GM18873 (cell line): ENCODE measurements around the gene DHRSX.
"Not testable (repeated sequence)": the region's sequence is repeated elsewhere in the genome, so short reads cannot be mapped to it uniquely, and the experiment has no call there.

Experiments used
- ATAC-seq: cut with Tn5 transposase; IDR thresholded peaks from one replicate; pipeline ENCODE4 v1.9.1; 2021; ENCODE audit warnings: mild to moderate bottlenecking, moderate library complexity, moderate number of reproducible peaks; ENCODE audit not compliant: unreplicated experiment, low FRiP score

Gene DHRSX

GRCh38 chrX:2434270-2435163 is 66.3 kb downstream of the DHRSX start:
- no peak for ATAC-seq

- no peak for ATAC-seq
Observed at GRCh38 chrX:2432298-2432863, 68.4 kb downstream of the DHRSX start.

- ATAC-seq = no peak
Observed at GRCh38 chrX:2430265-2430825, 70.4 kb downstream of the DHRSX start.

DNA sequence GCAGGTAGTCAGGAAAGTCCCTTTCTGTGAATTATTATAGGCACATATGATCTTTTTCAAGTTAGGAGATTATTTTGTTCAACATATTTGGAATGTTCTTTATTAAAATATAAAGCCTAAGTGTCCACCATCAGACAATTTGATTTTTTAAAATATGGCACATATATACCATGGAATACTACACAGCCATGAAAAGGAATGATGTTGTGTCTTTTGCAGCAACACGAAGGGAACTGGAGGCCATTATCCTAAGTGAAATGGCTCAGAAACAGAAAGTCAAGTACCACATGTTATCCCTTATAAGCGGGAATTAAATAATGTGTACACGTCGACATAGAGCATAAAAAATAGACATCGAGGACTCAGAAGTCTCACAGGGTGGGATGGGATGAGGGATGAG is 73.0 kb downstream of the DHRSX start:
- no peak for ATAC-seq

DNA sequence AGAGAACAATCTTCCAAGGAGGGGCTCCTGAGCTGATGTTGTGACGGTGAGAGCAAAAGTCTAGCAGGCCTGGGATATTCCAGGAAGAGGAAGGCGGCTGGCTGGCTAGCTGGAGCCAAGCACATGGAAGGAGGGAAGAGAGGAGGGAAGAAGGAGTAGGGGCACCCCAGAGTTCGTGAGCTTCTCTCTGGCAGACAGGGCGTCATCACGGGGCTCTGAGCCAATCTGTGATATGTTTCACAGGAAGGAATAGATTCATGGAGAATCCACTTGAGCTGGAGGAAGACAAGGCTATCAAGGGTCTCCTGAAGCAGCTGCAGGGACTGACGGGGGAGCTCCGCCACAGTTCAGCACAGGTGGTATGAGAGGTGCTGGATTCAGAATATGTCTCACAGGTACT is 73.6 kb downstream of the DHRSX start:
- ATAC-seq = no peak

DNA sequence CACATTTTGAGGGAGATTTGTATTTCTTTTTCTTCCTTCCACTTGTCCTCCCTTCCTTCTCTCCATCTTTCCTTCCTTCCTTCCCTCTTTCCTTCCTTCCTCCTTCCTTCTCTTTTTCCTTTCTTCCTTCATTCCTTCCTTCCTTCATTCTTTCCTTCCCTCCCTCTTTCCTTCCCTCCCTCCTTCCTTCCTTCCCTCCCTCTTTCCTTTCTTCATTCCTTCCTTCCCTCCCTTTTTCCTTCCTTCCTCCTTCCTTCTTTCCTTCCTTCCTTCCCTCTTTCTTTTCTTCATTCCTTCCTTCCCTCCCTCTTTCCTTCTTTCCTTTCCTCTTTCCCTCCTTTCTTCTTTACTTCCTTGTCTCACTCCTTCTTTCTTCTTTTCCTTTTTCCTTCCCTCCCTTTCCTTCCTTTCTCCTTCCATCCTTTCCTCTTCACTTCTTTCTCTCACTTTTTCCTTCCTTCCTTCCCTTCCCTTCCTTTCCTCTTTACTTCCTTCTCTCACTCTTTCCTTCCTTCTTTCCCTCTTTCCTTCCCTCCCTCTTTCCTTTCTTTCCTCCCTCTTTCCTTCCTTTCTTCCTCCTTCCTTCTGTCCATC is 74.4 kb downstream of the DHRSX start:
- no peak for ATAC-seq

- no peak for ATAC-seq
Observed at GRCh38 chrX:2425286-2426071, 75.3 kb downstream of the DHRSX start.

DNA sequence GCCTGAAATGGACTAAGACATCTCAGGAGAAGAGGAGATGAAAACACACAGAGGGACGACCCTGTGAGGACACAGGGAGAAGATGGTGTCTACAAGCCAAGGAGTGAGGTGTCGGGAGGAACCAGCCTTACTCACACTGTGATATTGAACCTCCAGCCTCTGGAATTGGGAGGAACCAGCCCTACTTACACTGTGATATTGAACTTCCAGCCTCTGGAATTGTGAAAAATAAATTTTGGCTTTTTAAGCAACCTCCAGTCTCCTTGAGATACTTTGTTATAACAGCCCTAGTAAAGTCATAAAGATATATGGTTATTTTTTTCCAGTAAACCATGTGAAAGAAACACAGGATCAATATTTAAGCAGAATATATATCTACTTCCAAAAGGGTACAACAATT is 76.5 kb downstream of the DHRSX start:
- no peak for ATAC-seq

GRCh38 chrX:2423899-2424298 is 76.9 kb downstream of the DHRSX start:
- no peak for ATAC-seq

GRCh38 chrX:2423282-2423681 is 77.5 kb downstream of the DHRSX start:
- no peak for ATAC-seq

DNA sequence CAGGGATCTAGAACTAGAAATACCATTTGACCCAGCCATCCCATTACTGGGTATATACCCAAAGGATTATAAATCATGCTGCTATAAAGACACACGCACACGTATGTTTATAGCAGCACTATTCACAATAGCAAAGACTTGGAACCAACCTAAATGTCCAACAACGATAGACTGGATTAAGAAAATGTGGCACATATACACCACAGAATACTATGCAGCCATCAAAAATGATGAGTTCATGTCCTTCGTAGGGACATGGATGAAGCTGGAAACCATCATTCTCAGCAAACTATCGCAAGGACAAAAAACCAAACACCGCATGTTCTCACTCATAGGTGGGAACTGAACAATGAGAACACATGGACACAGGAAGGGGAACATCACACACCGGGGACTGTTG is 81.4 kb downstream of the DHRSX start:
- ATAC-seq = not testable (repeated sequence)

DNA sequence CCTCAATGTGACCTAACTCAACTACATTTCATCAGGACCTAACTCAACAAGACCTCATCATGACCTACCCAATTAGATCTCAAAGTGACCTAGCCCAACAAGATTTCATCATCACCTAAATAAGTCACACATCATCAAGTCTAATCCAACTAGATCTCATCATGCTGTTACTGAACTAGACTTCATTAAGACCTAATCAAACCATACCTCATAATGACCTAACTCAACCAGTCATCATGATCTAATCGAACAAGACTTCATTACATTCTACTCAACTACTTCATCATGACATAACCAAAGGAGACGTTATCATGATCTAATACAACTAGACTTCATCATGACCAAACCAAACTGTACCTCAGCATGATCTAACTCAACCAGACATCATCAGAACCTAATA is 82.8 kb downstream of the DHRSX start:
- no peak for ATAC-seq

GRCh38 chrX:2416851-2417604 is 83.7 kb downstream of the DHRSX start:
- no peak for ATAC-seq

DNA sequence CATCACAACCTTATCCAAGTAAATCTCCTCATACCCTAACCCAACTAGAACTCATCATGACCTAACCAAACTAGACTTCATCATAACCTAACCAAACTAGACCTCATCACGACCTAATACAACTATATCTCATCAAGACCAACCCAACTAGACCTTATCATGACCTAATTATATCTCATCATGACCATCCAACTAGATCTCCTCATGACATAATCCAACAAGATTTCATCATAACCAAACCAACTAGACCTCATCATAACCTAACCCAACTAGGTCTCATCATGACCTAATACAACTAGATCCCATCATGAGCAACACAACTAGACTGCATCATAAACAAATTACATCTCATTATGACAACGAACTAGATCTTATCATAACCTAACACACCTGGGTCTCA is 86.4 kb downstream of the DHRSX start:
- ATAC-seq = no peak

DNA sequence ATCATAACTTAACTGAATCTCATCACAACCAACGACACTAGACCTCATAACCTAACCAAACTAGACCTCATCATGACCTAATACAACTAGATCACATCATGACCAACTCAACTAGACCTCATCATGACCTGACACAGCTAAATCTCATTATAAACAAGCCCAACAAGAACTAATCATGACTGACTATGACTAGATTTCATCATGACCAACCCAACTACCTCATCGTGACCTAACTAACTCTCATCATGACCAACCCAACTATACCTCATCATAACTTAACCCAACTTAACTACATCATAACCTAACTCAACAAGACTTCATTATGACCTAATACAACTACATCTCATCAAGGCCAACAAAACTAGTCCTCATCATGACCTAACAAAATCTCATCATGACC is 86.8 kb downstream of the DHRSX start:
- ATAC-seq = no peak

- no peak for ATAC-seq
Observed at GRCh38 chrX:2412131-2412530, 88.6 kb downstream of the DHRSX start.

GRCh38 chrX:2410279-2411020 is 90.3 kb downstream of the DHRSX start:
- ATAC-seq = no peak

DNA sequence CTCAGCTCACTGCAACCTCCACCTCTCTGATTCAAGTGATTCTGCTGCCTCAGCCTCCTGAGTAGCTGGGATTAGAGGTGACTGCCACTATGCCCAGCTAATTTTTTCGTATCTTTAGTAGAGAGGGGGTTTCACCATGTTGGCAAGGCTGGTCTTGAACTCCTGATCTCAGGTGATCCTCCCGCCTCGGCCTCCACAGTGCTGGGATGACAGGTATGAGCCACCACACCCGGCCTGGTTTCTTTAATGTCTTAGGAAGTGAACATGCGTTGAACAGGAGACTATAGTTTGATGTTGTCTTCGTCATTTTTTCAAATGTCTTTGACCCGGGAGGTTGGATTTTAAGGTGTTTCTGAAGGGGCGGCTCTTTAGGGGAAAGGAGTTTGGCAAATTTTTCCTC is 91.0 kb downstream of the DHRSX start:
- ATAC-seq = no peak

DNA sequence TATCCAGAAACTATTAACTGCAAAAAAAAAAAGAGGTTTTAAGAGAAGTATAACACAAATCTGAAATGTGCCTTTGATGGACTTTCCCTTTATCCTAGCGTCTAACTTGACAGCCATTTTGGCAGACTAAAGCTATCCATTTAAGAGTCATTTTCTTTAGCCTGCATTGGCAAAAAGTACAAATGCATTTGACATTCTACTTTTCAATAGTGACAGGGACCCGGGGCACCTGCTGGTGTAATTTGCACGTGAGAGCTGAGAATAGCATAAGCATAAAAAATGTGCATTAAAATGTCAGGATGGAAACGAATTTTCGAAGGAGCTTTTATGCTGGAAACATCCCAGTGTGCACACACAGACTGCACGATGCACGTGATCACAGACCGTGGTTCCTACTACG is 91.9 kb downstream of the DHRSX start:
- ATAC-seq = no peak
